ENCODE results near the gene ZCWPW1. TPM values are rescaled to one million over a fixed set of nuclear protein-coding genes. Genes with fewer than 3 reads are reported as not detected.

The ZCWPW1 gene
- total RNA-seq: 1 to 10 TPM in 5 of 6 experiments, under 1 TPM in 1; 0.86 to 5.7 (median 2.7) TPM
- long read RNA-seq, partial matches to known transcripts: 0 of 2 reads
- long read RNA-seq, other reads (novel, unspliced or antisense): 2 of 2 reads

- peaks cover 0 to 5% (median 2%) of the 10 kb centered on the region in 4 donors for H3K36me3 ChIP-seq
- TF ChIP-seq POLR2A (IDR thresholded peaks at IDR 0.05) (peak; percentile 100), CTCF (IDR thresholded peaks at IDR 0.05) (no peak)
- ATAC-seq: peak; percentile 69 to 79 (median 75)
- peak within 1 kb of the TSS; percentile 84 to 85 (median 84) for H3K4me3 ChIP-seq
- peaks cover 0 to 24% (median 2%) of the 10 kb centered on the region in 4 donors for H3K4me1 ChIP-seq
- WGBS (ENCODE audit: insufficient coverage, low coverage, low lambda C conversion rate, missing lambda C conversion rate): under 1% methylated on average over 37 of the region's 66 CpGs
- DNase-seq: peak; percentile 96 to 97 (median 97)
- no peaks in the 10 kb centered on the region for H3K27me3 ChIP-seq
- H3K27ac ChIP-seq: peak within 1 kb of the TSS; percentile 98 to 99 (median 98)
- no peaks in the 10 kb centered on the region for H3K9me3 ChIP-seq
- intact Hi-C loops (cut with DNase I): no loop called here
These were observed at the start of gene ZCWPW1 for GRCh38 chr7:100428199-100428966. Gene ZCWPW1 (minus strand): TSS chr7:100428703. CDS start chr7:100420649, 8,054 bp downstream.

- Histone ChIP-seq H3K4me3 (peak overlapping the region; percentile 32 to 96 (median 77)), H3K36me3 (peaks cover 0 to 12% (median 4%) of the 10 kb centered on the region in 4 donors), H3K9me3 (no peaks in the 10 kb centered on the region), H3K27ac (peak overlapping the region in 2 of 3 donors; percentile 15 to 47), H3K27me3 (no peaks in the 10 kb centered on the region), H3K4me1 (peaks cover 0 to 20% (median 3%) of the 10 kb centered on the region in 4 donors)
- DNase-seq (no peak), ATAC-seq (no peak)
- intact Hi-C loops (cut with DNase I): loop anchor here (5.0 to 10.0 kb wide), 2 partner anchors 84 to 207 kb away; no protein-coding TSS in a partner anchor
- 43% methylated on average over 6 of the region's 16 CpGs for WGBS (ENCODE audit: insufficient coverage, low coverage, low lambda C conversion rate, missing lambda C conversion rate)
- no peak for TF ChIP-seq CTCF (IDR thresholded peaks at IDR 0.05)
- no peak for TF ChIP-seq POLR2A (IDR thresholded peaks at IDR 0.05)
These were observed 49.4 kb upstream of the ZCWPW1 start for GRCh38 chr7:100477871-100478267.

GRCh38 chr7:100476903-100477870, 48.7 kb upstream of the ZCWPW1 start:
- WGBS (ENCODE audit: insufficient coverage, low coverage, low lambda C conversion rate, missing lambda C conversion rate): 40% methylated on average over 2 of the region's 30 CpGs
- H3K4me1 ChIP-seq: peaks cover 0 to 13% (median 3%) of the 10 kb centered on the region in 4 donors

More at GRCh38 chr7:100476903-100477870, 48.7 kb upstream of the ZCWPW1 start:
- TF ChIP-seq POLR2A (IDR thresholded peaks at IDR 0.05) (no peak), CTCF (IDR thresholded peaks at IDR 0.05) (peak in 1 of 4 donors; percentile 6)
- intact Hi-C loops (cut with DNase I): loop anchor here (5.0 to 10.0 kb wide), 2 partner anchors 85 to 208 kb away; no protein-coding TSS in a partner anchor
- ATAC-seq (no peak), DNase-seq (no peak)
- H3K4me3 ChIP-seq: peak overlapping the region; percentile 32 to 96 (median 77)
- H3K36me3 ChIP-seq: peaks cover 0 to 12% (median 4%) of the 10 kb centered on the region in 4 donors
- H3K27me3 ChIP-seq: no peaks in the 10 kb centered on the region
- peak overlapping the region in 2 of 3 donors; percentile 15 to 47 for H3K27ac ChIP-seq
- no peaks in the 10 kb centered on the region for H3K9me3 ChIP-seq
